ENCODE data around the gene GNG14. TPM values are rescaled to one million over a fixed set of nuclear protein-coding genes. Genes with fewer than 3 reads are reported as not detected.

The GNG14 gene
- total and polyA plus RNA-seq, 2 of the 13 experiments (the other 11 are each of a cell fraction or from before 2014, with no cell fraction given) = not detected

DNA sequence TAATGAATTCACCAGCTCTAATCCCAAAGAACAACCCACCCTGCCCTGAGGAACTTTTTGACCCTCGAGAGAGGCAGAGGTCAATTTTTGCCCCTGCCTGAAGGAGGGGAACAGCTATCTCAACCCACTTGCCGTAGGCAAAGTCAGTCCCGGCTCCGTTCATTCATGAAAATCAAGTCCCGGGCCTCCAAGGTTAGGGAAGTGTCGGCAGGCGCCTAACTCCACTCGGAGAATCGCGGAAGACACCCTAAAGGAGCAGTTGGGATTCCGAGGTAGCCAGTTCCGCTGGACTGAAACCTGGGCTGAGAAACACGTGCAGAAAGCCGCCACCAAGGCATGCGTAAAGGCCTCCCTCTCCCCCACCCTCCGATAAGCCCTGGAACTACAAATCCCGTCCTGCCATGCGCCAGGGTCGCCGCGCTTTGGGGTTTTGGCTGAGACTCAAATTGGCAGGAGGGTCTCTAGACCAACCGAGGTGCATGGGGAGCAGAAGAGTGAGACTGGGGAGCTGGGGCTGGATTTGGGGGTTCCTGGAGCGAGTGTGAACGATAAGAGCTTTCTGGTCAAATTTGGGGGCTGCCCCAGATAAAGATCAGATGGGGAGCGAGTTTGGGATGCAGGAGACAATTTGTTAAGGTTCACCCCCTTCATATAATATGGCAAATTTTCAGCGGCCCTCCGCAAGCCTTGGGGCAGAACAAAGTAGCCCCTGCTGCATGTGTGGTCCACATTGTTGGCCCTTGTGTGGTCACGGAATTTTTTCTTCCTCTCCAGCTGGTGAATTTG, 36.0 kb downstream of the GNG14 start, which contains the start of gene TNPO2 (continued):
- TF ChIP-seq, protein P1, sequence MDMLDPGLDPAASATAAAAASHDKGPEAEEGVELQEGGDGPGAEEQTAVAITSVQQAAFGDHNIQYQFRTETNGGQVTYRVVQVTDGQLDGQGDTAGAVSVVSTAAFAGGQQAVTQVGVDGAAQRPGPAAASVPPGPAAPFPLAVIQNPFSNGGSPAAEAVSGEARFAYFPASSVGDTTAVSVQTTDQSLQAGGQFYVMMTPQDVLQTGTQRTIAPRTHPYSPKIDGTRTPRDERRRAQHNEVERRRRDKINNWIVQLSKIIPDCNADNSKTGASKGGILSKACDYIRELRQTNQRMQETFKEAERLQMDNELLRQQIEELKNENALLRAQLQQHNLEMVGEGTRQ (IDR thresholded peaks at IDR 0.05; ENCODE audit: low read depth, low read length) = 0 out of 2 replicates have a peak, but pooled peaks have one; percentile 19
- TF ChIP-seq, protein P1 (CRISPR knock-in tag; IDR thresholded peaks at IDR 0.05; ENCODE audit: borderline replicate concordance) = peak; percentile 45; the same call in 1 of the 2 replicates
- no peak for TF ChIP-seq RFX3 (CRISPR knock-in tag; IDR thresholded peaks at IDR 0.05)
- no peak for TF ChIP-seq NPAS2 (CRISPR knock-in tag; IDR thresholded peaks at IDR 0.05; ENCODE audit: borderline replicate concordance)
- no peak for TF ChIP-seq BRD4 (CRISPR knock-in tag; IDR thresholded peaks at IDR 0.05)
- TF ChIP-seq TBP (CRISPR knock-in tag; IDR thresholded peaks at IDR 0.05) = no peak
- TF ChIP-seq HDAC1 (CRISPR knock-in tag; IDR thresholded peaks at IDR 0.05) = peak; percentile 71; the same call in 1 of the 2 replicates
- TF ChIP-seq ZNF772 (CRISPR knock-in tag; IDR thresholded peaks at IDR 0.05) = 0 out of 2 replicates have a peak, but pooled peaks have one; percentile 31
- peak; percentile 61; the same call in 1 of the 2 replicates for TF ChIP-seq ZNF124 (CRISPR knock-in tag; IDR thresholded peaks at IDR 0.05)
- TF ChIP-seq ZNF326 (CRISPR knock-in tag; IDR thresholded peaks at IDR 0.05; ENCODE audit: borderline replicate concordance) = no peak
- TF ChIP-seq ZNF564 (CRISPR knock-in tag; IDR thresholded peaks at IDR 0.05) = no peak
- no peak for TF ChIP-seq EHMT2 (IDR thresholded peaks at IDR 0.05; ENCODE audit: borderline replicate concordance, low read depth, low read length)
- TF ChIP-seq, protein P2, sequence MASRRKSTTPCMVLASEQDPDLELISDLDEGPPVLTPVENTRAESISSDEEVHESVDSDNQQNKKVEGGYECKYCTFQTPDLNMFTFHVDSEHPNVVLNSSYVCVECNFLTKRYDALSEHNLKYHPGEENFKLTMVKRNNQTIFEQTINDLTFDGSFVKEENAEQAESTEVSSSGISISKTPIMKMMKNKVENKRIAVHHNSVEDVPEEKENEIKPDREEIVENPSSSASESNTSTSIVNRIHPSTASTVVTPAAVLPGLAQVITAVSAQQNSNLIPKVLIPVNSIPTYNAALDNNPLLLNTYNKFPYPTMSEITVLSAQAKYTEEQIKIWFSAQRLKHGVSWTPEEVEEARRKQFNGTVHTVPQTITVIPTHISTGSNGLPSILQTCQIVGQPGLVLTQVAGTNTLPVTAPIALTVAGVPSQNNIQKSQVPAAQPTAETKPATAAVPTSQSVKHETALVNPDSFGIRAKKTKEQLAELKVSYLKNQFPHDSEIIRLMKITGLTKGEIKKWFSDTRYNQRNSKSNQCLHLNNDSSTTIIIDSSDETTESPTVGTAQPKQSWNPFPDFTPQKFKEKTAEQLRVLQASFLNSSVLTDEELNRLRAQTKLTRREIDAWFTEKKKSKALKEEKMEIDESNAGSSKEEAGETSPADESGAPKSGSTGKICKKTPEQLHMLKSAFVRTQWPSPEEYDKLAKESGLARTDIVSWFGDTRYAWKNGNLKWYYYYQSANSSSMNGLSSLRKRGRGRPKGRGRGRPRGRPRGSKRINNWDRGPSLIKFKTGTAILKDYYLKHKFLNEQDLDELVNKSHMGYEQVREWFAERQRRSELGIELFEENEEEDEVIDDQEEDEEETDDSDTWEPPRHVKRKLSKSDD (CRISPR knock-in tag; IDR thresholded peaks at IDR 0.05; ENCODE audit: low read depth) = no peak
- peak; percentile 97 for TF ChIP-seq MXD4 (CRISPR knock-in tag; IDR thresholded peaks at IDR 0.05)
- peak; percentile 84 for TF ChIP-seq ZBTB7B (CRISPR knock-in tag; IDR thresholded peaks at IDR 0.05)
- peak; percentile 64; the same call in 1 of the 2 replicates for TF ChIP-seq KMT2A (CRISPR knock-in tag; IDR thresholded peaks at IDR 0.05)
- no peak for TF ChIP-seq ZNF260 (CRISPR knock-in tag; IDR thresholded peaks at IDR 0.05; ENCODE audit: borderline replicate concordance, low read depth)
- TF ChIP-seq, protein P3, sequence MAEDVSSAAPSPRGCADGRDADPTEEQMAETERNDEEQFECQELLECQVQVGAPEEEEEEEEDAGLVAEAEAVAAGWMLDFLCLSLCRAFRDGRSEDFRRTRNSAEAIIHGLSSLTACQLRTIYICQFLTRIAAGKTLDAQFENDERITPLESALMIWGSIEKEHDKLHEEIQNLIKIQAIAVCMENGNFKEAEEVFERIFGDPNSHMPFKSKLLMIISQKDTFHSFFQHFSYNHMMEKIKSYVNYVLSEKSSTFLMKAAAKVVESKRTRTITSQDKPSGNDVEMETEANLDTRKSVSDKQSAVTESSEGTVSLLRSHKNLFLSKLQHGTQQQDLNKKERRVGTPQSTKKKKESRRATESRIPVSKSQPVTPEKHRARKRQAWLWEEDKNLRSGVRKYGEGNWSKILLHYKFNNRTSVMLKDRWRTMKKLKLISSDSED (CRISPR knock-in tag; IDR thresholded peaks at IDR 0.05) = no peak
- no peak for TF ChIP-seq ZNF337 (CRISPR knock-in tag; IDR thresholded peaks at IDR 0.05; ENCODE audit: borderline replicate concordance, low read depth)
- peak; percentile 67 for TF ChIP-seq HDAC2 (CRISPR knock-in tag; IDR thresholded peaks at IDR 0.05)
- TF ChIP-seq NCOA1 (CRISPR knock-in tag; IDR thresholded peaks at IDR 0.05) = no peak
- no peak; the same call in 1 of the 2 replicates for TF ChIP-seq FOXC1 (CRISPR knock-in tag; IDR thresholded peaks at IDR 0.05; ENCODE audit: borderline replicate concordance)
- no peak for TF ChIP-seq HNRNPH1 (optimal IDR thresholded peaks at IDR 0.05; ENCODE audit: low read depth, low read length)
